ENCODE results near the gene ANKRD62.
"Not testable (repeated sequence)": the region's sequence is repeated elsewhere in the genome, so short reads cannot be mapped to it uniquely, and the experiment has no call there.

ANKRD62 gene

DNA sequence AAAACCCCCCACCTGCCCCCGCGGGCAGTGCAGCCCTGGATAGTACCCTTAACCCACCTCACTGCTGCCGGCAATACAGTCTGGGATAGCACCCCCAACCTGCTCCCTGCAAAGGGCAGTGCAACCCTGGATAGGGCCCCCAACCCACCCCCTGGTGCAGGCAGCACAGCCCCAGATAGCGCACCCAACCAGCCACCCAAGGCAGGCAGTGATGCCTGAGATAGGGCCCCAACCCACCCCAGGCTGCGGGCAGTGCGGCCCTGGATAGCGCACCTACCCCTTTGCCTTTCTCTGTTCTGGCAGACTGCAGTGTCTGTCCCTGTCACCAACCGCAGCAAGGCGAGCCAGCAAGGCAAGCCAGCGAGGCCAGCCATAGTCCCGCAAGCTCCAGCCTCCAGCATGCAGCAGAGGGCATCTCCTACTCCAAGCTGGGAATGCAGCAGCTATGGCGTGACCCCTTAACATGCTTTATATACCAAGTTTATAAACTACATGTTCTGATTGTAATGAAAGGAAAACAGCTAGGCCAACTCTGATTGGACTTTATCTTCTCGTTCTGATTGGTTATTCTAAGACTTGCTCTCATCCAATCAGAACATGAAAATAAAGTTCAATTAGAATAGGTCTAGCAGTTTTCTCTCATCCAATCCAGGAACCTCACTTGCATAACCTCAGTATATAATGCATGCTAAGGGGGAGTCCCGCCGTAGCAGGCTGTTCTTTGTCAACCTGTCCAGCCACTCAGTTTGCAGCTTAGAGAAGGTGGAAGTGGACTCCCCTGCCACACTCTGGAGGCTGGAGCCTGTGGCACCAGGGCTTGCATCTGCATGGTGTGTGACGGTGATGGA lies 34.1 kb upstream of the ANKRD62 start:
- H3K4me3 ChIP-seq (ENCODE audit: low read length), result no peak overlapping the region
- TF ChIP-seq ZNF274 (IDR thresholded peaks at IDR 0.05; ENCODE audit: low read depth, low read length), result no peak

DNA sequence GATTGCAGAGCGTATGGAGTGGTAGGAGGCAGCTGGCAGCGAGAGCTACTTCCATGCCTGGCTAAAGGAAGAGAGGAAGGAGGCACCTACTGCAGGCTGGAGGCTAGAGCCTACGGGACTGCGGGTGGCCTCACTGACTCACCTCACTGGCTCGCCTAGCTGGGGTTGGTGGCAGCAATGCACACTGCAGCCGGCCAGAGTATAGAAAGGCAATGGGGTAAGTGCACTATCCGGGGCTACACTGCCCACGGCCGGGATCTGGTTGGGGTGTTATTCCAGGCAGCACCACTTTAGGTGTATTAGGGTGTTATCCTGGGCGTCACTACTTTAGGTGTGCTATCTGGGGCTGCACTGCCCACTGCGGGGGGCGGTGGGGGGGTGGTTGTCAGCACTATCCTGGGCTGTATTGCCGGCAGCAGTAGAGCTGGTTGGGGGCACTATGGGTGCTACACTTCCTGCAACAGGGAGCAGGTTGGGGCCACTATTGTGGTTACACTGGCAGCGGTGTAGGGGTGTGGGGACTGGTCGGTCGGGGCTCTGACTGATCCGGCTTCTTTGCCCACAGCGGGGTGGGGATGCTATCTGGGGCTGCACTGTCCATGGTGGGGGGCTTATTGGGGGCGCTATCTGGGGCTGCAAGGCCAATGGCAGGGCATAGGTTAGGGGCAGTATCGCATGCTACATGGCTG lies 33.3 kb upstream of the ANKRD62 start:
- no peak overlapping the region for H3K4me3 ChIP-seq (ENCODE audit: low read length)
- TF ChIP-seq ZNF274 (IDR thresholded peaks at IDR 0.05; ENCODE audit: low read depth, low read length), result no peak

DNA sequence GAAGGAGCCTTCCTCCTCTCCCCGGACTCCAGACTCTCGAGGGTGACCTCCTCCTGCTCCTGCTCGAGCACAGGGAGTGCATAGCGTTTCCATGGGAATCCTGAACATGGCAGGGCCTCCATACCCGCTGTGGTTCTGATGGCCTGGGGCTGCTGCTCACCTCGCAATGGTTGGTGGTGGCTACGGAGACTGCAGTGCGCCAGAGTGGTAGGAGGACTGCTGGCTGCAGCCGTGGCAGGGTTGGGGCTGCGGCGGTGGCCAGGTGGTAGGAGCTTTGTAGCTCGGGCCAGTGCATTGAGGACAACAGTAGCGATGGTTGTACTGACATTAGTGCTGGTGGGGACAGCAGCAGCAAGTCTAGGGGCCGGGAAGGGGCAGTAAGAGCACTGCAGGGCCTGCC lies 32.0 kb upstream of the ANKRD62 start:
- H3K4me3 ChIP-seq (ENCODE audit: low read length), result no peak overlapping the region
- TF ChIP-seq ZNF274 (IDR thresholded peaks at IDR 0.05; ENCODE audit: low read depth, low read length), result no peak

- H3K4me3 ChIP-seq (ENCODE audit: low read length), result no peak overlapping the region
- TF ChIP-seq ZNF274 (IDR thresholded peaks at IDR 0.05; ENCODE audit: low read depth, low read length), result no peak
Observed at GRCh38 chr18:12062974-12063373, 30.7 kb upstream of the ANKRD62 start.

DNA sequence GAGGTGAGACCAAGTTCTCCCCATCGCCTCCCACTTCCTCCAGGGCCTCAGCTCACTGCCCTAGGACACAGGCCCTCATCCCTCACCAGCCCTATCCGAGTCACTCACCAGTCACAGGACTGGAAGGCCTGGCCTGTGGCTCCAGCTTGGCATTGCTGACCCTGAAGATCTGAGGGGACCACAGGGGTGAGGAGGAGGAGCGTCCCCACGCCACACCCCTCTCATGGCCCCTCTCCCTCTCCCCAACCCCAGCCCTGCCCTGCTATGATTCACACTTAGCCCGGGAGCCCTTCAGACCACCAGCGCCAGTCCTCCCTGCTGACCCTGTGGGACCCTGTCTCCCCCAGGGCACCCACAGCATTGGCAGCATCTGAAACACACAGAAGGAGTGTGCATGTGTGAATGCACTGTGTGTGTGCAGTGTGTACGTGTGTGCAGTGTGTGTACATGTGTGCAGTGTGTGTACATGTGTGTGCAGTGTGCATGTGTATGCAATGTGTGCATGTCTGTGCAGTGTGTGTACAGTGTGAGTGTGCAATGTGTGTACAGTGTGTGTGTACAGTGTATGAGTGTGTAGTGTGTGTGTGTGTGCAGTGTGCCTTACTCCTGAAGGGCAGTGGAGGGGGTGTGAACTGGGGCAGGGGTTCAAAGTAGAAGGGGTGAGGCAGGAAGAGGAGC lies 29.4 kb upstream of the ANKRD62 start:
- no peak overlapping the region for H3K4me3 ChIP-seq (ENCODE audit: low read length)
- TF ChIP-seq ZNF274 (IDR thresholded peaks at IDR 0.05; ENCODE audit: low read depth, low read length), result no peak

GRCh38 chr18:12065397-12065796 lies 28.2 kb upstream of the ANKRD62 start:
- no peak overlapping the region for H3K4me3 ChIP-seq (ENCODE audit: low read length)
- no peak for TF ChIP-seq ZNF274 (IDR thresholded peaks at IDR 0.05; ENCODE audit: low read depth, low read length)

DNA sequence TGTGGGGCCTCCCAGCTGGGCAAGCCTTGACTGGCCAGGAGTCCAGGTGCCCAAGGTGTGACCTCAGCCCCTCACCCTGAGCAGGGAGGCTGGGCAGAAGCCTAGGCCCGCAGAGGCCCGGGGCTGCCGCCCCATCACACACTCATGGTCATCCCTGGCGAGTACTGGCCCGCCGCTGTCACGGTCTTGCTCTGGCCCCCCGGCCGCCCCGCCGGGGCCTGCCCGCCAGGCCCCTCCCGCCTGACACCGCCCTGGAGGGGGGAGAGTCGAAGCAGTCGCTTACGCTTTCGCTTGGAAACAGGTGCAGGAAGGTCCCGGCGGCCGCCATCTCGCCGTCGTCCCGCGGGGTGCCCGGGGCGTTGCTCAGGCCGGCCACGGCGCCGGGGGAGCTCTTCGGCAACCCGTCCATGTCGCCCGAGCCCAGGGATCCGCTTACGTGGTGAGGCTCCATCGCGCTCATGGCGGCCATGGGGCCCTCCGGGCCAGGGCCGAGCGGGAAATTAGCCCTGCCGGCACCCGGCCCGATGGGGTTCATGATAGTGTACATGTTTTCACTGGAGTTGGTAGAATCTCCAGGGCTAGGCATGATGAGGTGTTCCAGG lies 26.6 kb upstream of the ANKRD62 start:
- H3K4me3 ChIP-seq (ENCODE audit: low read length), result no peak overlapping the region
- no peak for TF ChIP-seq ZNF274 (IDR thresholded peaks at IDR 0.05; ENCODE audit: low read depth, low read length)

DNA sequence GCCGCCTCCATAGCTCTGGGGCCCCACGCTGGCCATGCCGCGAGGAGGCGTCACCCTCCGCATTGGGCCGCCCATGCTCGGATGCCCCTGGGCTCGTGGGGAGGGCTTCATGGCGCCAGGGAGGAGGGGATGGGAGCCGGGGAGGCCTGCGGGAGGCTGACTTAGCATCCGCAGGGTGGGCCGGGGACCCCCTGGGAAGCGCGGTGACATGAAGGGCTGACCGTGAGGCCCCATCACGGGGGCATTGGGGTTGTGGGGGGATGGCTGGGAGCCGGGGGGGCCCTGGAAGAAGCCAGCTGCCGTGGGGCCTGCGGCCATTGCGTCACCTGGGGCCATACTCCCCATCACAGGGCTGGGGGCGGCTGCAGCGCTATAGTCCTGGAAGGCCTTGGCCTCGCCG lies 26.0 kb upstream of the ANKRD62 start:
- no peak for TF ChIP-seq ZNF274 (IDR thresholded peaks at IDR 0.05; ENCODE audit: low read depth, low read length)
- H3K4me3 ChIP-seq (ENCODE audit: low read length), result no peak overlapping the region

DNA sequence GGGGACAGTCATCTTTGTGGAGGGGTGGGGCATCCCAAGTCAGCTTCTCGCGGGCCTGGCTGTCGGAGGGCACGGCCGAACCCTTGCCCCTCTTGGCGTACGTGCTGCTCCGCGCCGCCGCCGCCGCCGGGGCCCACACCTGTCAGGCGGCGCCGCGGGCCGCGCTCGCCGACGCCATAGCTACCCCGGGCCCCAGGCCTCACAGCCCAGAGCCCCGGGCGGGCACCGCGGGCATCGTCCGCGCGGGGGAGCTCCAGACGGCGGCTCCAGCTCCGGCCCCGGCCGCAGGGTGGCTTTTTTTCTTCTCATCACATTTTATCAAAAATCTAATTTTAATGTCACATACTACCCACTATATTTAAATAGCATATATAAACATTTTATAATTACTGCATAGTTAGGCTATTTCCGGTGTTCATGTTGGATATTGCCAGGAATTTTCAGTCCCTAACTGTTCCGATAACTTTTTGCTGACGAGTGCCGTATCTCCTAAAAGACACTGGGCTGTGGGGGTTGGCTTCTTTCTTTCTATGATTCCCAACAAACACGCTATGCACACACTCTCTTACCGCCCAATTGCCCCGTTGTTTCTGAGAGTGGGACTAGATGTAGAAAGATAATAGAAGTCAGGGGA lies 25.2 kb upstream of the ANKRD62 start:
- not testable (repeated sequence) for H3K4me3 ChIP-seq (ENCODE audit: low read length)

DNA sequence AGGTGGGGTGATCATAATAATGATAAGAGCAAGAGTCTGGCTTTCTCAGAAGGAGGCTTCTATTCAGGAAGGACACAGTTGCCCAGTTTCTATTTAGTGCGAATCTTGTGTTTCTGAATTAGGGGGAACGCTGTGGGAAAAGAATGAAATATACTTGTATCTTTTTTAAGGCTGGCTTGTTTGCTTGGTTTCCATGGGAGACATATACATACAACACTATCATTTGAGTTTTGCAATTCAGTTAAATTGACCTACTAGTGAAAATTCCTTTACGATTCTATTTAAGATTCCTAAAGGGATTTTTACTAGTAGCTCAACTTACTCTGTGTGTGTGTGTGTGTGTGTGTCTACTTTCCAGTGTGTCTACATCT lies 24.7 kb upstream of the ANKRD62 start:
- TF ChIP-seq ZNF274 (IDR thresholded peaks at IDR 0.05; ENCODE audit: low read depth, low read length), result no peak
- no peak overlapping the region for H3K4me3 ChIP-seq (ENCODE audit: low read length)

GRCh38 chr18:12071066-12071465 lies 22.6 kb upstream of the ANKRD62 start:
- H3K4me3 ChIP-seq (ENCODE audit: low read length), result not testable (repeated sequence)

GRCh38 chr18:12072996-12073395 lies 20.6 kb upstream of the ANKRD62 start:
- H3K4me3 ChIP-seq (ENCODE audit: low read length), result no peak overlapping the region
- no peak for TF ChIP-seq ZNF274 (IDR thresholded peaks at IDR 0.05; ENCODE audit: low read depth, low read length)

DNA sequence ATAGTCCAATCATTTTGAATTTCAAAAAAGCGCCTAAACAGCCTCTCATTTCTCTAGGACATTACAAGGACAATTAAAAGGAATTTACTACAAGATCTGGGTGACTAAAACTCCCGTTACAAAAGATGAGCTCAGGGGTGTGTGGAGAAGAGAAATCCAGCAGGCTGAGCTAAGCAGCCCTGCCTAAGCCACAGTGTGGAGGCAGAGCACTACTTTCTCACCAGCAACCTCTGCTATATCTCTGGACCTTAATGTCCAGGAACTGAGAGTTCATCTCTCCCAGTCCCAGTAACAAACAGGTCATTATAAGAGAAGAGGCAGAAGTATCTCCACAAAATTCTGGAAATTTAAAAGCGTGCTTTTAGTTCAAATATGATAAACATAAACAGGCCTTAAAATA lies 18.9 kb upstream of the ANKRD62 start:
- H3K4me3 ChIP-seq (ENCODE audit: low read length), result no peak overlapping the region
- TF ChIP-seq ZNF274 (IDR thresholded peaks at IDR 0.05; ENCODE audit: low read depth, low read length), result no peak

- peak overlapping the region; percentile 24; the same call in 1 of the 2 replicates for H3K4me3 ChIP-seq (ENCODE audit: low read length)
- no peak for TF ChIP-seq ZNF274 (IDR thresholded peaks at IDR 0.05; ENCODE audit: low read depth, low read length)
Observed at GRCh38 chr18:12076424-12077140, 17.1 kb upstream of the ANKRD62 start.

- H3K4me3 ChIP-seq (ENCODE audit: low read length), result not testable (repeated sequence)
Observed at GRCh38 chr18:12077994-12078393, 15.6 kb upstream of the ANKRD62 start.
